Right ventricle myocardium inferior (tissue), 1 donor: ENCODE measurements around the gene HTT-AS. TPM values are rescaled to one million over a fixed set of nuclear protein-coding genes. Genes with fewer than 3 reads are reported as not detected.
A peak's percentile ranks its signal among the peaks of the same experiment; 100 is the strongest.

Experiments
- ATAC-seq: fragments of 200-7000 bp; cut with Tn5 transposase; one replicate; pipeline ENCODE4 v1.9.1; 2020; ENCODE audit warnings: mild to moderate bottlenecking, moderate library complexity
- DNase-seq: peaks from one replicate; pipeline ENCODE4 v3.0.0; 2021; ENCODE audit errors: missing footprints
- intact Hi-C: fragments of 100-400 bp; cut with DNase I; formaldehyde crosslinking; loops from one replicate; pipeline ENCODE4 v1.11.0; 2022
- total RNA-seq: library from RNA; stranded (reverse); fragmentation: NEBNext Ultra II Directional; extraction: Animal tissue kit (Norgen Biotek cat#: 25700); gene quantifications from one replicate; pipeline ENCODE4 v1.2.1, GENCODE V29; 2021
- donor health status: DM: no; HTN: yes; CAD: no; lungs with severe emphysema.

Gene HTT-AS
- total RNA-seq, 1 donor from 2014 or later: not detected

- ATAC-seq (peak; percentile 58), DNase-seq (peak; percentile 82)
- intact Hi-C loops: loop anchor here (5.0 kb wide), 1 partner anchor 276 kb away; no protein-coding TSS in a partner anchor
These were observed 36.3 kb downstream of the HTT-AS start for GRCh38 chr4:3037957-3038461.

GRCh38 chr4:3036131-3036952 lies 38.0 kb downstream of the HTT-AS start:
- ATAC-seq: no peak
- intact Hi-C loops: loop anchor here (5.0 kb wide), 1 partner anchor 274 kb away; no protein-coding TSS in a partner anchor
- no peak for DNase-seq

GRCh38 chr4:3035674-3036073 lies 38.7 kb downstream of the HTT-AS start:
- DNase-seq (no peak), ATAC-seq (no peak)
- intact Hi-C loops: loop anchor here (5.0 kb wide), 1 partner anchor 273 kb away; no protein-coding TSS in a partner anchor

- intact Hi-C loops: loop anchor here (5.0 kb wide), 1 partner anchor 273 kb away; no protein-coding TSS in a partner anchor
- ATAC-seq (no peak), DNase-seq (no peak)
These were observed 39.1 kb downstream of the HTT-AS start for GRCh38 chr4:3035249-3035648.

GRCh38 chr4:3034231-3034630 lies 40.1 kb downstream of the HTT-AS start:
- DNase-seq (no peak), ATAC-seq (no peak)
- intact Hi-C loops: no loop called here

- DNase-seq: no peak
- peak; percentile 31 for ATAC-seq
- intact Hi-C loops: no loop called here
These were observed 42.8 kb downstream of the HTT-AS start for GRCh38 chr4:3031357-3032082.

- ATAC-seq (no peak), DNase-seq (no peak)
- intact Hi-C loops: no loop called here
These were observed 43.6 kb downstream of the HTT-AS start for GRCh38 chr4:3030566-3031356.

GRCh38 chr4:3029464-3029863 lies 44.9 kb downstream of the HTT-AS start:
- DNase-seq: no peak
- ATAC-seq: no peak
- intact Hi-C loops: no loop called here

GRCh38 chr4:3026540-3026939 lies 47.8 kb downstream of the HTT-AS start:
- DNase-seq: no peak
- intact Hi-C loops: no loop called here

GRCh38 chr4:3025881-3026280 lies 48.5 kb downstream of the HTT-AS start:
- ATAC-seq (no peak), DNase-seq (no peak)
- intact Hi-C loops: no loop called here

More at GRCh38 chr4:3026540-3026939, 47.8 kb downstream of the HTT-AS start:
- no peak for ATAC-seq

GRCh38 chr4:3022651-3023050 lies 51.7 kb downstream of the HTT-AS start:
- DNase-seq: no peak
- ATAC-seq: no peak
- intact Hi-C loops: no loop called here

GRCh38 chr4:3022112-3022511 lies 52.2 kb downstream of the HTT-AS start:
- intact Hi-C loops: no loop called here
- ATAC-seq (no peak), DNase-seq (no peak)

- DNase-seq (no peak), ATAC-seq (no peak)
- intact Hi-C loops: no loop called here
These were observed 52.7 kb downstream of the HTT-AS start for GRCh38 chr4:3021627-3022026.

- DNase-seq: no peak
- ATAC-seq: no peak
- intact Hi-C loops: no loop called here
These were observed 53.2 kb downstream of the HTT-AS start for GRCh38 chr4:3021127-3021526.

- ATAC-seq: no peak
- intact Hi-C loops: no loop called here
These were observed 55.0 kb downstream of the HTT-AS start for GRCh38 chr4:3019145-3019846.

GRCh38 chr4:3017504-3017903 lies 56.8 kb downstream of the HTT-AS start:
- no peak for ATAC-seq
- intact Hi-C loops: no loop called here
- DNase-seq: no peak

More at GRCh38 chr4:3019145-3019846, 55.0 kb downstream of the HTT-AS start:
- DNase-seq: no peak

- DNase-seq: no peak
- intact Hi-C loops: no loop called here
- ATAC-seq: no peak
These were observed 57.4 kb downstream of the HTT-AS start for GRCh38 chr4:3016961-3017360.

GRCh38 chr4:3013839-3014350 lies 60.4 kb downstream of the HTT-AS start:
- intact Hi-C loops: no loop called here
- DNase-seq (no peak), ATAC-seq (peak; percentile 46)
